ENCODE data around the gene ATP5MK.

GRCh38 chr10:103413564-103413963 lies 17.3 kb upstream of the ATP5MK start:
- TF ChIP-seq CTCF (IDR thresholded peaks at IDR 0.05 in 8 of 11, conservative IDR thresholded peaks at IDR 0.05 in 3 of 11), result no peak
- TF ChIP-seq POLR2A (IDR thresholded peaks at IDR 0.05), result no peak
